GM19238 (cell line): ENCODE data around the gene GTPBP2.
A peak's percentile ranks its signal among the peaks of the same experiment; 100 is the strongest.
"Not testable (repeated sequence)": the region's sequence is repeated elsewhere in the genome, so short reads cannot be mapped to it uniquely, and the experiment has no call there.

ENCODE experiments used
- DNase-seq: peaks from one replicate; pipeline ENCODE4 v3.0.0; 2011; ENCODE audit warnings: low spot score; ENCODE audit not compliant: insufficient read length

Gene GTPBP2

GRCh38 chr6:43662948-43663347 lies 33.9 kb upstream of the GTPBP2 start:
- not testable (repeated sequence) for DNase-seq

- DNase-seq, result no peak
These were observed 29.1 kb upstream of the GTPBP2 start for GRCh38 chr6:43658161-43658560.

DNA sequence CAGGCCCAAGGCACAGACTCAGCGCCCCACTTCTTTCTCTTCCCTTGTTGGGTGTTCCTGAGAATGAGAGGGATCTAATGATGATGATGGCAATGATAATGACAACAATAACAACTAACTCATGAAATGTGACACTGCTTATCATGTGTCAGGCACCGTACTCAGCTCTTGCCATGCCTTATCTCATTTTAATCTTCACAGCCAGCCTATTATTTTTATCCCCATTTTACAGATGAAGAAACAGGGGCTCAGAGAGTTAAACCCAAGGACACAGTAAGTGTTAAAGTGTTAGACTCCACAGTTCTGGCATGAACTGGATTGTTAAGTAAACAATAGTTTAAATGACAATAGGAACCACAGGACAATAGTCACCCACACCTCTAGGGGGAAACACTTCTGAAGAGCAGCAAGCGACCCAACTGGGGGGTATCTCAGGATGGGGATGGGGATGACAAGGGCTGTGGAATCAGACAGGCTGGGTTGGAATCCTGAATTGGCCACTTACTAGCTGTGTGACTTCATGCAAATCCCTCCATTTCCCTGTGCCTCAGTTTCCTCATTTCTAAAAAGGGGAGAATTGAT lies 28.2 kb upstream of the GTPBP2 start:
- no peak for DNase-seq

- DNase-seq, result not testable (repeated sequence)
These were observed 23.8 kb upstream of the GTPBP2 start for GRCh38 chr6:43652822-43653221.

DNA sequence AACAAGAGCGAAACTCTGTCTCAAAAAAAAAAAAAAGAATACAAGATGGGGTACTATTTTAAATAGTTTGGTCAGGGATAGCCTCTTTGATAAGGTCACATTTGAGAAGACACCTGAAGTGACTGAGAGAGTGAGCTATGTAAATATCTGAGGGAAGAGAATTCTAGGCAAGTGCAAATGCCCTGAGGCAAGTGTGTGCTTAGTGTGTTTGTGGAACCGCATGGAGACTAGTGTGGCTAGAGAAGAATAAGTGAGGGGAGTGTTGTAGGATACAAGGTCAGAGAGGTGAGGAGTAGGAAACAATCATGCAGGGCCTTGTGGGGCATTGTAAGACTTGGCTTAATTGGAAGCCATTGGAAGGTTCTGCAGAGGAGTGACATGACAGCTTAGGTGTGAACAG lies 19.2 kb upstream of the GTPBP2 start:
- DNase-seq, result no peak

DNA sequence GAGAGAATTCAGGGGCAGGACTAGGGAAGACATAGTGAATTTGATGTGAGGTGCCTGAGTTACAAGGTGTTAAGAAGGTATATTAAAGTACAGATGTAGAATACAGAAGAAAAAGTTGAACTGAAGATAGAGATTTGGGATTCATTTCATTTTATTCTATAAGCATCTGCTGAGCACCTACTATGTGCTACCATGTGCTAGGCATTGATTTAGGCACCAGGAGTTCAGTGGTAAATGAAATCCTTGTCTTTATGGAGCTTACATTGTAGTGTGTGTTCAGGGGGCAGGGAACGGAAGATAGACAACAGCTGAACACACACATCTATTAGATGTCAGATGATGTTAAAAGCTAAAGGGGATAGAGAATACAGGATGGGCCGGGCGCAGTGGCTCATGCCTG lies 18.5 kb upstream of the GTPBP2 start:
- DNase-seq, result no peak

DNA sequence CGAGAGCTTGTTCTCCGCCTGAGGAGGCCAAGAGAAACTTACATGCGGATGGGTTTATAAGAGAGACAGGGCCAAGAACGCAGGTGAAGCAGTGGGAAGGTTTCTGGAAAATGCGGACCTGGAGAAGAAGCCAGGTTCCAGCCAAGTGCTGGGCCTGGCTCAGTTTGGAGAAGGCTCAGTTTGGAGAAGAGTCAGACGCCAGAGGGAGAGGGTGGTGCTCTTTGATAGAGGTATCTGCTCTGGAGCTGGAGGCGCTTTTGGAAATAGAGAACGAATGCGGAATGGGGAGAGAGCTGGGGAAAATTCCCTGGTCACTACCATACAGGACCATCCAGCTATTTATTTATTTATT lies 16.5 kb upstream of the GTPBP2 start:
- DNase-seq, result no peak

- peak; percentile 75 for DNase-seq
These were observed 16.0 kb upstream of the GTPBP2 start, which contains the start of gene RSPH9 for GRCh38 chr6:43644940-43645612. Gene RSPH9 (plus strand): TSS chr6:43645036. CDS start chr6:43645099, 63 bp downstream.

GRCh38 chr6:43639984-43640800 lies 11.1 kb upstream of the GTPBP2 start:
- DNase-seq, result no peak

- no peak for DNase-seq
These were observed 7.2 kb upstream of the GTPBP2 start for GRCh38 chr6:43636308-43636659.

- DNase-seq, result peak; percentile 76
These were observed 6.6 kb upstream of the GTPBP2 start, which contains the start of gene MAD2L1BP for GRCh38 chr6:43635387-43636307. Gene MAD2L1BP (plus strand): TSS chr6:43635840. CDS start chr6:43635876, 36 bp downstream.

DNA sequence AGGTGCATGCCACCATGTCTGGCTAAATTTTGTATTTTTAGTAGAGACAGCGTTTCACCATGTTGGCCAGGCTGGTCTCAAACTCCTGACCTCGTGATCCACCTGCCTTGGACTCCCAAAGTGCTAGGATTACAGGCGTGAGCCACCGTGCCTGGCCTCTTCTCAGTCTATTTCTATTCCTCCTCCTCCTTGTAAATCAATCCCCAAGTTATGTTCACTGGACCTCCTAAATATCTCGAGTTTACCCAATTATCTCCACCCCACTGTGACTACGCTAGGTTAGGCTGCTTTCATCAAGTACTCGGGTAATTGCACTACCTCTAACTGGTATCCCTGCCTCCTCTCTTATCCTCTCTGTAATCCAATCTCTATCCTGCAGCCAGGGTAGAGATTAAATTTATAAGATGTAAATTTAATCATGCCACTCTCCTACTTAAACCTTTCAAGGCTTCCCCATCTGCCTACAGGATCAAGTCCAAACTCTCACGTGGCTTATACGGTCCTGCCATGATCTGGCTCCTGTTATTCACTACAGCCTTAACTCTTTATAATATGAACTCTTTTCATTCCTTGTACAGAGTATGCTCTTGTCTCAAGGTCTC lies 5.7 kb upstream of the GTPBP2 start:
- no peak for DNase-seq

GRCh38 chr6:43633002-43633401 lies 3.9 kb upstream of the GTPBP2 start:
- not testable (repeated sequence) for DNase-seq

- DNase-seq, result no peak
These were observed 2.0 kb upstream of the GTPBP2 start for GRCh38 chr6:43630980-43631619.

- DNase-seq, result peak; percentile 94
These were observed 639 bp upstream of the GTPBP2 start for GRCh38 chr6:43629505-43630300.

- peak; percentile 64 for DNase-seq
These were observed 516 bp downstream of the GTPBP2 start for GRCh38 chr6:43628393-43629103.

DNA sequence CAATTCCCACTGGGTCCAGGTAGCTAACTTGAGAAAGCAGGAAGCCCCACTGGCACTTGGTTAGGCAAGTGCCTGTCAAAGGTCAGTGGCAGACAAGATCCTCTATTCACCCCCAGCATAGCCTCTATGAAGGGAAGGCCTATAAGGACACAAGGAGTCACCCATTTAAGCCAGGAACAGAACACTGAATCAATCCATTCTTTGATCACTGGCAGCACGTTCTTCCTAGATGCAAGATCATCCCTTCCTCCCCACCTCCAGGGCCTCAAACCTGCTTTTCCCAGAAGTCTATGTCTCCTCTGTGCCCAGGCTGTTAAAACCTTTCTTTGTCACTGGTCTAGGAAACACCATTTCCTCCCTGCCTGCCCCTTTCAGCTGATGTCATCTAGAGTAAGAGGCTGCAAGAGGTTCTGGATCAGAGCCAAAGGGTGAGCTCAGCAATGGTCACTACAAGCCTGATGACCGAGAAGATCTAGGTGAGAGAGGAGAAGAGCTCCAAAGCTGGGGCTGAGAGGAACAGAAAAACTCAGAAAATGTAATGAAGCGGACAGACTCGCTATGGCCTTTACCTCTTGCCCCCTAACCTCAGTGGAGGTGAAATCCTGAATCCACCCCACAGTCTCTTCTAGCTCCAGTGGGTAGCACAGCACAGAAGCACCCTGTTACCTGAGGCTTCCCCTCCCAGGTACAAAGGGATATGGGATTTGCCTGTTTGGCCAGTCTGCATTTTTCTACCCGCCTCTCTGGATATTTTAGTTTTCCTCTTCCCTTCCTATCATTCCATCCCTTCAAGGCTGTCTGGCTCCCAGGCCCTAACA lies 1.8 kb downstream of the GTPBP2 start:
- DNase-seq, result no peak

- DNase-seq, result no peak
These were observed 3.6 kb downstream of the GTPBP2 start for GRCh38 chr6:43625393-43625992.
